H9 (cell line): ENCODE data around the gene OR2A1. TPM values are rescaled to one million over a fixed set of nuclear protein-coding genes. Genes with fewer than 3 reads are reported as not detected.
"Not testable (repeated sequence)": the region's sequence is repeated elsewhere in the genome, so short reads cannot be mapped to it uniquely, and the experiment has no call there.

Experiments used
- DNase-seq: peaks from one replicate; pipeline ENCODE4 v3.0.0-alpha.2; 2017
- H2AFZ ChIP-seq: one replicate; pipeline ENCODE4 v1.6.1; 2013; ENCODE audit warnings: mild to moderate bottlenecking, low read length, control low read depth, moderate library complexity
- H2AK5ac ChIP-seq: 2 replicates; pipeline ENCODE4 v1.6.1; 2013; ENCODE audit warnings: low read length, control low read depth, mixed read lengths; ENCODE audit not compliant: insufficient read length
- H2BK120ac ChIP-seq: one replicate; pipeline ENCODE4 v1.6.1; 2013; ENCODE audit warnings: low read depth, mild to moderate bottlenecking, low read length, control low read depth, inconsistent platforms; ENCODE audit not compliant: poor library complexity, severe bottlenecking
- H2BK12ac ChIP-seq: 2 replicates; pipeline ENCODE4 v1.6.1; 2013; ENCODE audit warnings: low read length, control low read depth, mixed read lengths, low read depth; ENCODE audit not compliant: insufficient read length
- H2BK15ac ChIP-seq: 2 replicates; pipeline ENCODE4 v1.6.1; 2013; ENCODE audit warnings: low read depth, low read length, control low read depth
- H2BK20ac ChIP-seq: one replicate; pipeline ENCODE4 v1.6.1; 2013; ENCODE audit warnings: low read depth, mild to moderate bottlenecking, low read length, control low read depth, inconsistent platforms; ENCODE audit not compliant: poor library complexity, severe bottlenecking
- H2BK5ac ChIP-seq: 2 replicates; pipeline ENCODE4 v1.6.1; 2013; ENCODE audit warnings: low read length, control low read depth, mixed read lengths; ENCODE audit not compliant: insufficient read length
- H3K14ac ChIP-seq: 2 replicates; pipeline ENCODE4 v1.6.1; 2013; ENCODE audit warnings: low read length, control low read depth; ENCODE audit not compliant: insufficient read depth
- H3K18ac ChIP-seq: 2 replicates; pipeline ENCODE4 v1.6.1; 2013; ENCODE audit warnings: low read depth, mild to moderate bottlenecking, mixed read lengths, low read length, control low read depth; ENCODE audit not compliant: insufficient read length
- H3K23ac ChIP-seq: 2 replicates; pipeline ENCODE4 v1.6.1; 2013; ENCODE audit warnings: low read length, control low read depth, mixed read lengths, low read depth; ENCODE audit not compliant: insufficient read length
- H3K23me2 ChIP-seq: 2 replicates; pipeline ENCODE4 v1.6.1; 2013; ENCODE audit warnings: low read depth, mild to moderate bottlenecking, mixed read lengths, low read length, control low read depth; ENCODE audit not compliant: insufficient read length, poor library complexity, severe bottlenecking
- H3K27ac ChIP-seq: 2 replicates; pipeline ENCODE4 v1.5.1; 2013; ENCODE audit warnings: low read length, control low read depth, mixed read lengths, low read depth; ENCODE audit not compliant: insufficient read length
- H3K27me3 ChIP-seq: 2 replicates; pipeline ENCODE4 v1.6.1; 2013; ENCODE audit warnings: low read length, control low read depth, inconsistent platforms; ENCODE audit not compliant: insufficient read depth
- H3K4ac ChIP-seq: 2 replicates; pipeline ENCODE4 v1.6.1; 2013; ENCODE audit warnings: low read depth, mild to moderate bottlenecking, control low read depth, inconsistent platforms, low read length, moderate library complexity
- H3K4me1 ChIP-seq: 2 replicates; pipeline ENCODE4 v1.6.1; 2013; ENCODE audit warnings: low read length, control low read depth, inconsistent platforms; ENCODE audit not compliant: insufficient read depth
- H3K4me2 ChIP-seq: 2 replicates; pipeline ENCODE4 v1.6.1; 2013; ENCODE audit warnings: low read length, control low read depth, mixed read lengths; ENCODE audit not compliant: insufficient read length, insufficient read depth
- H3K56ac ChIP-seq: 2 replicates; pipeline ENCODE4 v1.6.1; 2013; ENCODE audit warnings: low read depth, mild to moderate bottlenecking, mixed read lengths, low read length, control low read depth; ENCODE audit not compliant: insufficient read length
- H3K79me1 ChIP-seq: 2 replicates; pipeline ENCODE4 v1.6.1; 2013; ENCODE audit warnings: low read depth, mild to moderate bottlenecking, moderate library complexity, low read length, control low read depth, inconsistent platforms; ENCODE audit not compliant: insufficient read depth, poor library complexity, severe bottlenecking
- H3K79me2 ChIP-seq: 2 replicates; pipeline ENCODE4 v1.6.1; 2013; ENCODE audit warnings: low read length, control low read depth, inconsistent platforms; ENCODE audit not compliant: insufficient read depth
- H3K9ac ChIP-seq: 2 replicates; pipeline ENCODE4 v1.6.1; 2013; ENCODE audit warnings: low read length, control low read depth, mixed read lengths; ENCODE audit not compliant: insufficient read length; ENCODE audit errors: extremely low read depth
- H3K9me3 ChIP-seq: one replicate; pipeline ENCODE4 v1.6.1; 2013; ENCODE audit warnings: low read depth, low read length, inconsistent platforms; ENCODE audit not compliant: control insufficient read depth
- H3T11ph ChIP-seq: one replicate; pipeline ENCODE4 v1.6.1; 2013; ENCODE audit warnings: mild to moderate bottlenecking, low read length, control low read depth, inconsistent platforms
- H4K20me1 ChIP-seq: one replicate; pipeline ENCODE4 v1.6.1; 2013; ENCODE audit not compliant: control insufficient read depth, insufficient read length, insufficient read depth
- H4K5ac ChIP-seq: 2 replicates; pipeline ENCODE4 v1.6.1; 2013; ENCODE audit warnings: low read depth, mild to moderate bottlenecking, mixed read lengths, low read length, control low read depth; ENCODE audit not compliant: insufficient read length
- H4K8ac ChIP-seq: replicated peaks from 2 replicates; pipeline ENCODE4 v1.6.1; 2013; ENCODE audit warnings: low read length, control low read depth, mixed read lengths, low read depth; ENCODE audit not compliant: insufficient read length
- H4K91ac ChIP-seq: 2 replicates; pipeline ENCODE4 v1.6.1; 2013; ENCODE audit warnings: low read depth, mild to moderate bottlenecking, moderate library complexity, mixed read lengths, low read length, control low read depth; ENCODE audit not compliant: insufficient read length
- H3K27ac Mint-ChIP-seq, 3 experiments: 2 replicates in 2 of 3; 3 replicates in 1 of 3; pipeline ENCODE4 v1.8.0; 2020 to 2021; ENCODE audit warnings: mixed read lengths in 3 of 3, mild to moderate bottlenecking in 1 of 3, moderate library complexity in 1 of 3
- H3K27me3 Mint-ChIP-seq: 2 replicates; pipeline ENCODE4 v1.8.0; 2021; ENCODE audit warnings: low read depth, mild to moderate bottlenecking, moderate library complexity, mixed read lengths
- H3K36me3 Mint-ChIP-seq, 3 experiments: 2 replicates in 2 of 3; 3 replicates in 1 of 3; pipeline ENCODE4 v1.8.0; 2020 to 2021; ENCODE audit warnings: low read depth in 3 of 3, mixed read lengths in 3 of 3; ENCODE audit not compliant: insufficient read depth in 1 of 3
- H3K4me1 Mint-ChIP-seq, 2 experiments: 2 replicates each; pipeline ENCODE4 v1.8.0; 2020; ENCODE audit warnings: mixed read lengths in 2 of 2
- H3K4me3 Mint-ChIP-seq, 2 experiments: 2 replicates in 1 of 2; 3 replicates in 1 of 2; pipeline ENCODE4 v1.8.0; 2020 to 2021; ENCODE audit warnings: mild to moderate bottlenecking in 2 of 2, mixed read lengths in 2 of 2, moderate library complexity in 1 of 2
- H3K9me3 Mint-ChIP-seq, 2 experiments: 2 replicates in 1 of 2; 3 replicates in 1 of 2; pipeline ENCODE4 v1.8.0; 2020; ENCODE audit warnings: mild to moderate bottlenecking in 2 of 2, mixed read lengths in 2 of 2, moderate library complexity in 1 of 2
- WGBS: extraction: QIAGEN DNeasy Blood & Tissue Kit; methylation state at CpG from one replicate; pipeline ENCODE4 v1.1.7; 2013; ENCODE audit warnings: missing lambda C conversion rate, low lambda C conversion rate, mixed read lengths; ENCODE audit not compliant: insufficient read length; ENCODE audit errors: extremely low coverage; 5-methylcytosine and 5-hydroxymethylcytosine counted together
- total RNA-seq: library from RNA; stranded (reverse); gene quantifications from 2 replicates; pipeline ENCODE4 v1.2.1, GENCODE V29; 2021

Gene OR2A1
- total RNA-seq, 1 experiment from 2014 or later: not detected

DNA sequence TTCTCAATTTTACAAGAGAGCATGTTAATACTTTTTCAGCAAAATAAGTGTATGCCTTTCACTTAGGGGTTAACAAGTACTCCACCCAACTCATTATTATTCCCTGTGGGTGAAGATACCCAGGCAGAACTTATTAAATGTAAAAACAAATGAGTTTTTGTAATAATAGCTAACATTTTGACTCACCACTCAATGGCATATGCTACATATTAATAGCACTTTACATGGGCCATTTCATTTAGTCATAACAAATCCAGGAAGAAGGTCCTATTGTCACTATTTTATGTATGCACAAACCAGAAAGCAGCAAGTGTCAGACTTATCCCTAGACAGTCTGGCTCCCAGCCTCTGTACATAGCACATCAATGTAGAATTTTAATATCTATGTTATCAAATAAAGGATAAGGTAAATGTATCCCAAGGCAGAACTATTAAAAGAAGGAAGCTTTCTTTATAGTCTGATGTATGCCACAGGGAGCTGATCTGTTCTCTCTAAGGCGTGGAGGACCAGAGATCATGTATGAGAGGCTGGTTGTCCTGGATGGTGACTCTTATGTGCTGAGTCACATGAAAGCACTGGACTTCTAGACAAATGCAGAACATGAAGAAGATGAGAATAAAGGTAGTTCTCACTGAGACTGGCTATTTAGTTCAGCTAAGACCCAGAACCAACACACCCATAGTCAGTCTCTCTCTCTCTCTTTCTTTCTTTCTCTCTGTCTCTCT is 9.5 kb upstream of the OR2A1 start:
- H3K27ac Mint-ChIP-seq: not testable (repeated sequence)

DNA sequence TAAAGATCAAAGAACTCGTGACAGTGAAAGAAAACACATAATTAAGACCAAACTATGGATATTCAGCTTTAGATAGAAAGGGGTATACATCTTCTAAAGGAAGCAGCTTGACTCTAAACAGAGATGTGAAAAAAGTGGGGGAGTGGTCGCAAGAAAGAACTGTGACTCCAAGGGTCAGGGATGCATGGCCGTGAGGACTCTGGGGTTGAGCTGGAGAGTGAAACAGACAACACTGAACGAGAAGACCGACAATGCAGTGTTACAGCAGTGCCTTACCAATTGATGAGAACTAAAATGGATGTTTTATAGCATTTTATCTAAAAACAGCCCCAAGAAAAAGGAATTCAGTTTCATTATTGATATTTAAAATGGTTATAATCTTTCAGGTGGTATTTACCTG is 8.6 kb upstream of the OR2A1 start:
- H2AFZ ChIP-seq, H3K14ac ChIP-seq, H2AK5ac ChIP-seq, H3K9me3 Mint-ChIP-seq, H3K4me3 Mint-ChIP-seq, H4K91ac ChIP-seq, H3K27ac Mint-ChIP-seq, H2BK20ac ChIP-seq, H3K79me1 ChIP-seq, H3K18ac ChIP-seq, H2BK120ac ChIP-seq, H3K4me1 ChIP-seq, H4K8ac ChIP-seq, H3K4me2 ChIP-seq, H4K5ac ChIP-seq, H3K4me1 Mint-ChIP-seq, H2BK12ac ChIP-seq, H3T11ph ChIP-seq, H3K4ac ChIP-seq, H2BK15ac ChIP-seq, H4K20me1 ChIP-seq, H2BK5ac ChIP-seq, H3K27ac ChIP-seq, H3K27me3 ChIP-seq, H3K27me3 Mint-ChIP-seq, H3K23me2 ChIP-seq, H3K56ac ChIP-seq, H3K79me2 ChIP-seq, H3K9me3 ChIP-seq, DNase-seq, H3K23ac ChIP-seq, H3K9ac ChIP-seq, H3K36me3 Mint-ChIP-seq: not testable (repeated sequence)
- no CpG with 5 or more reads among the region's 5 CpGs for WGBS

More for the DNA sequence above, 9.5 kb upstream of the OR2A1 start:
- not testable (repeated sequence) for H3K14ac ChIP-seq, H3K4me1 ChIP-seq, H3K27ac ChIP-seq, H3K23ac ChIP-seq, H4K20me1 ChIP-seq, DNase-seq, H3K79me2 ChIP-seq, H2BK120ac ChIP-seq, H3K4me1 Mint-ChIP-seq, H2AFZ ChIP-seq, H4K8ac ChIP-seq, H2BK15ac ChIP-seq, H3K79me1 ChIP-seq, H4K5ac ChIP-seq, H3K4ac ChIP-seq, H3K9me3 ChIP-seq, H3K4me2 ChIP-seq, H3K36me3 Mint-ChIP-seq, H4K91ac ChIP-seq, H3K18ac ChIP-seq, H2AK5ac ChIP-seq, H3K56ac ChIP-seq, H3K9me3 Mint-ChIP-seq, H2BK20ac ChIP-seq, H3K27me3 ChIP-seq, H2BK12ac ChIP-seq, H3T11ph ChIP-seq, H3K4me3 Mint-ChIP-seq, H2BK5ac ChIP-seq, H3K23me2 ChIP-seq, H3K27me3 Mint-ChIP-seq, H3K9ac ChIP-seq
- WGBS: no CpG with 5 or more reads among the region's 1 CpG
